Measurements from ENCODE around the gene RNF133. TPM values are rescaled to one million over a fixed set of nuclear protein-coding genes. Genes with fewer than 3 reads are reported as not detected.

RNF133 gene
- total RNA-seq, 1 experiment from 2014 or later = 0.26 TPM

DNA sequence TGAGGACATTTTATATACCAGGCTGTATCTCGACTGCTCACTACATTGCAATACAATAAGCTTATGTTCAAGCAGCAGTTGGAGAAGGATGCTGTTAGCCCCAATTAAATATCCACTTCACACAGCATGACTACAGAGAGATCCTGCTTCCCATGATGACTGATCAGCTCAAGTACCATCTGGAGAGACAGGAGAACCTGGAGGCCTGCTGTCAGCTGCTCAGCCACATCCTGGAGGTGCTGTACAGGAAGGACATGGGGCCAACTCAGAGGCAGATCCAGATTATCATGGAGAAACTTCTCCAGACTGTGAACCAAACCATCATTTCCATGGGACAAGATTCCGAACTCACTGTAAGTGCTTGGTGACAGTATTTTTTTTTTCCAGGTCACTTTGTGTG lies 22.5 kb downstream of the RNF133 start:
- no peak for ATAC-seq
- no TSS peak for BruUV-seq (replicated peaks)
- Histone ChIP-seq H3K9me3 (ENCODE audit: low read length) (no peaks in the 10 kb centered on the region), H4K20me1 (ENCODE audit: low read length) (no peaks in the 10 kb centered on the region), H3K27ac (ENCODE audit: low read length) (no peak overlapping the region), H3K27me3 (ENCODE audit: low read length) (no peaks in the 10 kb centered on the region), H3K79me2 (ENCODE audit: low read length) (no peaks in the 10 kb centered on the region), H3K4me3 (ENCODE audit: low read length) (no peak overlapping the region), H2AFZ (ENCODE audit: low read length) (no peak overlapping the region), H3F3A (ENCODE audit: low read length, unreplicated experiment) (no peaks in the 10 kb centered on the region), H3K9ac (ENCODE audit: low read length) (no peak overlapping the region), H3K9me2 (replicated peaks; ENCODE audit: low read length) (no peaks in the 10 kb centered on the region), H3K4me2 (ENCODE audit: low read length) (no peak overlapping the region), H3K4me1 (ENCODE audit: insufficient read depth, low read length) (peaks cover 8% of the 10 kb centered on the region; the same call in 1 of the 2 replicates), H3K36me3 (ENCODE audit: low read depth, low read length) (no peaks in the 10 kb centered on the region)
- ChIA-PET POLR2A (ENCODE audit: unreplicated experiment) (no interaction called here), CTCF (no interaction called here)
- TF ChIP-seq, protein P1, sequence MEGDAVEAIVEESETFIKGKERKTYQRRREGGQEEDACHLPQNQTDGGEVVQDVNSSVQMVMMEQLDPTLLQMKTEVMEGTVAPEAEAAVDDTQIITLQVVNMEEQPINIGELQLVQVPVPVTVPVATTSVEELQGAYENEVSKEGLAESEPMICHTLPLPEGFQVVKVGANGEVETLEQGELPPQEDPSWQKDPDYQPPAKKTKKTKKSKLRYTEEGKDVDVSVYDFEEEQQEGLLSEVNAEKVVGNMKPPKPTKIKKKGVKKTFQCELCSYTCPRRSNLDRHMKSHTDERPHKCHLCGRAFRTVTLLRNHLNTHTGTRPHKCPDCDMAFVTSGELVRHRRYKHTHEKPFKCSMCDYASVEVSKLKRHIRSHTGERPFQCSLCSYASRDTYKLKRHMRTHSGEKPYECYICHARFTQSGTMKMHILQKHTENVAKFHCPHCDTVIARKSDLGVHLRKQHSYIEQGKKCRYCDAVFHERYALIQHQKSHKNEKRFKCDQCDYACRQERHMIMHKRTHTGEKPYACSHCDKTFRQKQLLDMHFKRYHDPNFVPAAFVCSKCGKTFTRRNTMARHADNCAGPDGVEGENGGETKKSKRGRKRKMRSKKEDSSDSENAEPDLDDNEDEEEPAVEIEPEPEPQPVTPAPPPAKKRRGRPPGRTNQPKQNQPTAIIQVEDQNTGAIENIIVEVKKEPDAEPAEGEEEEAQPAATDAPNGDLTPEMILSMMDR (conservative IDR thresholded peaks at IDR 0.05; ENCODE audit: low read depth, low read length) = no peak
- intact Hi-C loops (cut with micrococcal nuclease) = loop anchor here (10.0 kb wide), 1 partner anchor 208 kb away; the partner anchor contains the start of gene CADPS2
- no peak for DNase-seq

DNA sequence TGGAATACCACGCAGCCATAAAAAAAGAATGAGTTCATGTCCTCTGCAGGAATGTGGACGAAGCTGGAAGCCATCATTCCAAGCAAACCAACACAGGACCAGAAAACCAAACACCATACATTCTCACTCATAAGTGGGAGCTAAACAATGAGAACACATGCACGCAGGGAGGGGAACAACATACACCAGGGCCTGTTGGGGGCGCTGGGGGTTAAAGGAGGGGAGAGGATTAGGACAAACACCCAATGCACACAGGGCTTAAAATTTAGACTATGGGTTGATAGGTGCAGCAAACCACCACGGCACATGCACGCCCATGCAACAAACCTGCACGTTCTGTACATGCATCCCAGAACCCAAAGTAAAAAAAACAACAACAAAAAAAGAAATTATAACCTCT lies 23.3 kb downstream of the RNF133 start:
- no peaks in the 10 kb centered on the region for H4K20me1 ChIP-seq (ENCODE audit: low read length)
- ChIA-PET CTCF (no interaction called here), POLR2A (ENCODE audit: unreplicated experiment) (no interaction called here)
- peaks cover 8% of the 10 kb centered on the region; the same call in 1 of the 2 replicates for H3K4me1 ChIP-seq (ENCODE audit: insufficient read depth, low read length)
- H3K9ac ChIP-seq (ENCODE audit: low read length) = no peak overlapping the region
- H3K9me3 ChIP-seq (ENCODE audit: low read length) = no peaks in the 10 kb centered on the region
- no peak overlapping the region for H3K27ac ChIP-seq (ENCODE audit: low read length)
- no peak for ATAC-seq
- no peaks in the 10 kb centered on the region for H3K27me3 ChIP-seq (ENCODE audit: low read length)
- no peaks in the 10 kb centered on the region for H3K9me2 ChIP-seq (replicated peaks; ENCODE audit: low read length)
- no peaks in the 10 kb centered on the region for H3K79me2 ChIP-seq (ENCODE audit: low read length)
- intact Hi-C loops (cut with micrococcal nuclease) = loop anchor here (10.0 kb wide), 1 partner anchor 209 kb away; the partner anchor contains the start of gene CADPS2
- DNase-seq = no peak
- TF ChIP-seq, protein P1 (conservative IDR thresholded peaks at IDR 0.05; ENCODE audit: low read depth, low read length) = no peak
- no peak for TF ChIP-seq EZH2 (IDR thresholded peaks at IDR 0.05; ENCODE audit: low read length, unreplicated experiment)
- no peak for TF ChIP-seq EZH2phosphoT487 (IDR thresholded peaks at IDR 0.05; ENCODE audit: borderline replicate concordance, low read length)
- no peaks in the 10 kb centered on the region for H3K36me3 ChIP-seq (ENCODE audit: low read depth, low read length)
- H3F3A ChIP-seq (ENCODE audit: low read length, unreplicated experiment) = no peaks in the 10 kb centered on the region
- no peak overlapping the region for H2AFZ ChIP-seq (ENCODE audit: low read length)
- no peak overlapping the region for H3K4me3 ChIP-seq (ENCODE audit: low read length)
- H3K4me2 ChIP-seq (ENCODE audit: low read length) = no peak overlapping the region
- BruUV-seq (replicated peaks) = no TSS peak

DNA sequence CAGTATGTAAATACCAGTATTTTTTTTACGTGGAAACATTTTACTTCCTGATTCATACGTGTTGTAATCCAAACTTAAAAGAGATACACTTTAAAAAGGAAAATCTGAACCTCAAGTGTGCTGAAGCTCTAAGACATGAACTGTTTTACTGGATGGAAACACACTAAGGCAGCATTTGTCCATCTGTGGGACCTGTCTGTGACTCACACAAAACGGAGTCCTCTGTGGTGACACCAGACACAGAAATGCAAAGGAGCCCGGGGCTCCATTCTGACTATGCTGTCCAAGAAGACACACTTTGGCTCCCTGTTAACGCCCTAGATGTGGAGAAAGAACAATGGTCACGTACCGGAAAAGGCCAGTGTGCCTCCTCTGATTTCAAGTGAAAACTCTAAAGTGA lies 23.9 kb downstream of the RNF133 start:
- ChIA-PET POLR2A (ENCODE audit: unreplicated experiment) (no interaction called here), CTCF (no interaction called here)
- H4K20me1 ChIP-seq (ENCODE audit: low read length) = no peaks in the 10 kb centered on the region
- BruUV-seq (replicated peaks) = no TSS peak
- H3K27ac ChIP-seq (ENCODE audit: low read length) = peak overlapping the region; percentile 23; the same call in 1 of the 2 replicates
- H3K9me2 ChIP-seq (replicated peaks; ENCODE audit: low read length) = no peaks in the 10 kb centered on the region
- peak overlapping the region; percentile 43; the same call in 1 of the 2 replicates for H2AFZ ChIP-seq (ENCODE audit: low read length)
- no peaks in the 10 kb centered on the region for H3K27me3 ChIP-seq (ENCODE audit: low read length)
- peak overlapping the region; percentile 62 for H3K4me2 ChIP-seq (ENCODE audit: low read length)
- no peaks in the 10 kb centered on the region for H3F3A ChIP-seq (ENCODE audit: low read length, unreplicated experiment)
- no peaks in the 10 kb centered on the region for H3K9me3 ChIP-seq (ENCODE audit: low read length)
- no peaks in the 10 kb centered on the region for H3K79me2 ChIP-seq (ENCODE audit: low read length)
- intact Hi-C loops (cut with micrococcal nuclease) = loop anchor here (10.0 kb wide), 1 partner anchor 210 kb away; the partner anchor contains the start of gene CADPS2
- peak; percentile 54 for DNase-seq
- peak; percentile 76 for ATAC-seq
- H3K4me1 ChIP-seq (ENCODE audit: insufficient read depth, low read length) = peaks cover 8% of the 10 kb centered on the region; the same call in 1 of the 2 replicates
- H3K4me3 ChIP-seq (ENCODE audit: low read length) = peak overlapping the region; percentile 31; the same call in 1 of the 2 replicates
- H3K9ac ChIP-seq (ENCODE audit: low read length) = no peak overlapping the region
- no peaks in the 10 kb centered on the region for H3K36me3 ChIP-seq (ENCODE audit: low read depth, low read length)
- TF ChIP-seq, protein P1 (conservative IDR thresholded peaks at IDR 0.05; ENCODE audit: low read depth, low read length) = no peak
- TF ChIP-seq EZH2 (IDR thresholded peaks at IDR 0.05; ENCODE audit: low read length, unreplicated experiment) (no peak), EZH2phosphoT487 (IDR thresholded peaks at IDR 0.05; ENCODE audit: borderline replicate concordance, low read length) (no peak)

Data from PC-3 (cell line).